Activated B cell treated with CpG ODN at 0.5 μM for 24 hours (primary cell): ENCODE data around the gene PTPRK. TPM values are rescaled to one million over a fixed set of nuclear protein-coding genes. Genes with fewer than 3 reads are reported as not detected.

Experiments used
- ATAC-seq: fragments of 200-7000 bp; cut with Tn5 transposase; one replicate; pipeline ENCODE4 v1.10.0; 2021; ENCODE audit warnings: low read depth, mild to moderate bottlenecking, moderate library complexity
- CTCF ChIA-PET: fragments of 350-600 bp; sonication (Branson Sonifier 250); formaldehyde crosslinking; loops from one replicate; lab custom pipeline; 2021; ENCODE audit warnings: antibody characterized with exemption; lab: Charles Lee
- POLR2A ChIA-PET: fragments of 350-600 bp; sonication (Branson Sonifier 250); formaldehyde crosslinking; loops from one replicate; lab custom pipeline; 2021; ENCODE audit warnings: antibody characterized with exemption; lab: Charles Lee
- DNase-seq: peaks from one replicate; pipeline ENCODE4 v3.0.0; 2022
- H3K27ac Mint-ChIP-seq: one replicate; pipeline ENCODE4 v1.8.0; 2020; ENCODE audit warnings: mixed read lengths
- H3K27me3 Mint-ChIP-seq: one replicate; pipeline ENCODE4 v1.8.0; 2021; ENCODE audit warnings: mixed read lengths
- H3K36me3 Mint-ChIP-seq: one replicate; pipeline ENCODE4 v1.8.0; 2021; ENCODE audit warnings: low read depth, mixed read lengths
- H3K4me1 Mint-ChIP-seq: one replicate; pipeline ENCODE4 v1.8.0; 2021; ENCODE audit warnings: mixed read lengths
- H3K4me3 Mint-ChIP-seq: one replicate; pipeline ENCODE4 v1.8.0; 2020; ENCODE audit warnings: mild to moderate bottlenecking, mixed read lengths
- H3K9me3 Mint-ChIP-seq: one replicate; pipeline ENCODE4 v1.8.0; 2020; ENCODE audit warnings: mixed read lengths
- intact Hi-C: fragments of 100-400 bp; cut with micrococcal nuclease; formaldehyde crosslinking; loops from one replicate; pipeline ENCODE4 v1.15.1; 2024
- total RNA-seq: library from RNA; stranded (reverse); gene quantifications from 2 replicates; pipeline ENCODE4 v1.2.3, GENCODE V29; 2022
- TF ChIP-seq, protein P1 (sequence below): fragments of 200-600 bp; IDR thresholded peaks from one replicate; pipeline ENCODE4 v1.8.0; 2022; ENCODE audit warnings: antibody characterized with exemption, mild to moderate bottlenecking

Gene PTPRK
- total RNA-seq, 1 donor from 2014 or later: 14.2 TPM

DNA sequence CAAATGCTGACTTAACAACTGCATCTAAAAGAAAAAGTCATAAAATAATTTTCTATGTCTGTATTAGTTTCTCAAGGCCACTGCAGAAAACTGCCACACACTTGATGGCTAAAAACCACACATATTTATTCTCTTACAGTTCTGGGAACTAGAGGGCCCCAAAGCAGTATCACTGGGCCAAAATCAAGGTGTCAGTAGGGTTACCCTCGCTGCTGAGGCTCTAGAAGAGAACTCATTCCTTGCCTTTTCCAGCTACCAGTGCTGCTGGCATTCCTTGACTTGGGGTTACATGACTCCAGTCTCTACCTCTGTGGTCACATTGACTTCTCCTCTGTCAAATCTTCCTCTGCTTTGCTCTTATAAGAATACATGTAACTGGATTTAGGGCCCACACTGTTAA is 494.9 kb downstream of the PTPRK start:
- POLR2A ChIA-PET: no interaction called here
- Mint-ChIP-seq H3K27ac (no peak overlapping the region), H3K4me3 (no peak overlapping the region), H3K27me3 (no peaks in the 10 kb centered on the region), H3K36me3 (peaks cover 6% of the 10 kb centered on the region), H3K9me3 (no peaks in the 10 kb centered on the region), H3K4me1 (no peaks in the 10 kb centered on the region)
- no peak for DNase-seq
- TF ChIP-seq, protein P1, sequence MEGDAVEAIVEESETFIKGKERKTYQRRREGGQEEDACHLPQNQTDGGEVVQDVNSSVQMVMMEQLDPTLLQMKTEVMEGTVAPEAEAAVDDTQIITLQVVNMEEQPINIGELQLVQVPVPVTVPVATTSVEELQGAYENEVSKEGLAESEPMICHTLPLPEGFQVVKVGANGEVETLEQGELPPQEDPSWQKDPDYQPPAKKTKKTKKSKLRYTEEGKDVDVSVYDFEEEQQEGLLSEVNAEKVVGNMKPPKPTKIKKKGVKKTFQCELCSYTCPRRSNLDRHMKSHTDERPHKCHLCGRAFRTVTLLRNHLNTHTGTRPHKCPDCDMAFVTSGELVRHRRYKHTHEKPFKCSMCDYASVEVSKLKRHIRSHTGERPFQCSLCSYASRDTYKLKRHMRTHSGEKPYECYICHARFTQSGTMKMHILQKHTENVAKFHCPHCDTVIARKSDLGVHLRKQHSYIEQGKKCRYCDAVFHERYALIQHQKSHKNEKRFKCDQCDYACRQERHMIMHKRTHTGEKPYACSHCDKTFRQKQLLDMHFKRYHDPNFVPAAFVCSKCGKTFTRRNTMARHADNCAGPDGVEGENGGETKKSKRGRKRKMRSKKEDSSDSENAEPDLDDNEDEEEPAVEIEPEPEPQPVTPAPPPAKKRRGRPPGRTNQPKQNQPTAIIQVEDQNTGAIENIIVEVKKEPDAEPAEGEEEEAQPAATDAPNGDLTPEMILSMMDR: no peak
- CTCF ChIA-PET: no interaction called here
- ATAC-seq: no peak
- intact Hi-C loops: no loop called here

DNA sequence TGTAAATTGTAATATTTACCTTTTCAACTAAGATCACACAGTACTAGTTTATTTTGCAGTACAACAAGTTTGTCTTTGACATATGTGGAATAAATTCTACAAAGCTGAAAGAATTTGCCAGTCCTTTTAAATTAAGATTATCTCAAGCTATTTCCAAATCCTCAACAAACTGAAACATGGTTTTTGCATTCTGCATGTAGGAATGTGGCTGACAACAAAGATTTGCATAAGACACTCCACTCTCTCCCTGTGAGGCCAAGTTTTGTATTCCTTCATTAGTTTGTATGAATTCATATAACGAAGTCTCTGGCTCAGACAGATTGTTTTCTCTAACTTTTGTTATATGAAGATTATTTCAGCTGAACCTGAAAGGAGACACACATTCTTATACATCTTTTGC is 495.4 kb downstream of the PTPRK start:
- Mint-ChIP-seq H3K36me3 (peaks cover 6% of the 10 kb centered on the region), H3K9me3 (no peaks in the 10 kb centered on the region), H3K27me3 (no peaks in the 10 kb centered on the region), H3K4me3 (no peak overlapping the region), H3K4me1 (no peaks in the 10 kb centered on the region), H3K27ac (no peak overlapping the region)
- intact Hi-C loops: no loop called here
- TF ChIP-seq, protein P1: no peak
- DNase-seq (no peak), ATAC-seq (no peak)
- ChIA-PET CTCF (no interaction called here), POLR2A (no interaction called here)

DNA sequence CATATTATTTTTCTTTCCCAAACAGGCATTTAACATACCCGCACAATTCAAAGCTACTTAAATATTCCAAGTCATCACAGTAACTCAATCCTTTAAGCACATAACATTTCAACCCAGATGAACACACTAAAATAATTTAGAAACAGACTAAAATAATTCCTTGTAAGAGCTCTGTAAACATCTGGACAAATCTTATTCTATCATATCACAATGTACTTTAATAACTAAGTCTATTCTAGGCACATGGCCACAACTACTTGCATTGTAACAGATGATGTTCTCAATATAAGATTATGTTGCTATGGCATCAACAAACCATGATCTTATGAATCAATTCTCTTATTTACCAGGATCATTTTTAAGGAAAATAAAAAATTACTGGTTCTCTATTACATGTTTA is 496.4 kb downstream of the PTPRK start:
- Mint-ChIP-seq H3K27me3 (no peaks in the 10 kb centered on the region), H3K27ac (no peak overlapping the region), H3K36me3 (peaks cover 8% of the 10 kb centered on the region), H3K4me1 (no peaks in the 10 kb centered on the region), H3K4me3 (no peak overlapping the region), H3K9me3 (no peaks in the 10 kb centered on the region)
- ChIA-PET POLR2A (no interaction called here), CTCF (no interaction called here)
- intact Hi-C loops: no loop called here
- DNase-seq (no peak), ATAC-seq (no peak)
- TF ChIP-seq, protein P1: no peak

DNA sequence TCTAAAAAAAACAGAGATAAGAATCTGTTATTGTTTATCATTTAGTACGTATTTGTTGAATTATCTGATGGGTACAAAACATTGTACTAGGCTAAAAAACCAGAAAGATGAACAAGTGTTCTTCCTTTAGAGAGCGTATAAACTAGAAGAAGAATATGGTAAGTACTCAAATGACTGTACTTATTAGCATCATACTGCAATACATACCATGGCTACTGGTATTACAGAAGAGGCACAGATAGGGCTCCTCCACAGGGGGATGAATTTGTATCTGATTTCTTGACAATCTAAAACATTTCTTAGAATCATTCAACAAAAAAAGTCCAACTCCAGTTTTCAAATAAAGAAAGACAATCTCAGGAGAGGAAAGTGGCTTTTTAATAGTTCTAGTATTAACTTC is 501.6 kb downstream of the PTPRK start:
- no peak overlapping the region for H3K4me3 Mint-ChIP-seq
- no peak overlapping the region for H3K27ac Mint-ChIP-seq
- ChIA-PET POLR2A (no interaction called here), CTCF (no interaction called here)
- H3K36me3 Mint-ChIP-seq: peaks cover 8% of the 10 kb centered on the region
- H3K9me3 Mint-ChIP-seq: no peaks in the 10 kb centered on the region
- H3K27me3 Mint-ChIP-seq: no peaks in the 10 kb centered on the region
- DNase-seq (no peak), ATAC-seq (no peak)
- H3K4me1 Mint-ChIP-seq: no peaks in the 10 kb centered on the region
- TF ChIP-seq, protein P1: no peak
- intact Hi-C loops: no loop called here

DNA sequence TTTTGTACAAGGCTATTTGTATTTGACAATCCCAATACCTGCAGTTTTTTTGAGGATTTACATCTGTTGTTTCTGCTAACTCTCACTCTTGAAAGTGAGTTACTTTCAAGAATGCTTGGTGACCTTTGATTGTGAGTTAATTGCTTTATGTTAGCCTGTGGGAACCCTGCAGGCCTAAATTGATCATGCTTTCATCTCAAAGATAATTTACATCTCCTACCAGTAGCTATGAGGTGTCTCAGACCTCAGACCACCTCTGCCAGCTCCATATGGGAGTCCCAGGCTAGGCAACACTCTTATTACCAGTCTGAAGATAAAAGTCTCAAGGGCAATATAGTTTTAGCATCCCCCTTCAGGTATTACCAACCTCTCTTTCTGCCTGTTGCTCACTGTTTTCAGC is 503.1 kb downstream of the PTPRK start:
- CTCF ChIA-PET: no interaction called here
- ATAC-seq (no peak), DNase-seq (no peak)
- intact Hi-C loops: no loop called here
- no peak overlapping the region for H3K27ac Mint-ChIP-seq
- H3K4me3 Mint-ChIP-seq: no peak overlapping the region
- H3K4me1 Mint-ChIP-seq: no peaks in the 10 kb centered on the region
- TF ChIP-seq, protein P1: no peak
- H3K27me3 Mint-ChIP-seq: no peaks in the 10 kb centered on the region
- no peaks in the 10 kb centered on the region for H3K9me3 Mint-ChIP-seq
- POLR2A ChIA-PET: no interaction called here
- H3K36me3 Mint-ChIP-seq: peaks cover 4% of the 10 kb centered on the region
